Right atrium auricular region (tissue), 2 donors: ENCODE data around the gene IGSF21. TPM values are rescaled to one million over a fixed set of nuclear protein-coding genes. Genes with fewer than 3 reads are reported as not detected.
"Not testable (repeated sequence)": the region's sequence is repeated elsewhere in the genome, so short reads cannot be mapped to it uniquely, and the experiment has no call there.

Experiments used
- DNase-seq: peaks from one replicate; pipeline ENCODE4 v3.0.0-alpha.2; 2019; ENCODE audit warnings: low spot score
- H3K27ac ChIP-seq, 2 donors: fragments of 200-600 bp; sonication (generic); 1 replicate in 1 of 2; 2 replicates in 1 of 2; pipeline ENCODE4 v1.5.1; 2016 to 2019
- H3K27me3 ChIP-seq, 2 donors: fragments of 200-600 bp; sonication (generic); one replicate each; pipeline versions ENCODE4 v1.5.1 to v1.6.0; 2017 to 2019
- H3K36me3 ChIP-seq: fragments of 200-600 bp; sonication (generic); one replicate; pipeline ENCODE4 v1.5.1; 2016
- H3K4me1 ChIP-seq, 2 donors: fragments of 200-600 bp; sonication (generic); one replicate each; pipeline versions ENCODE4 v1.5.1 to v1.6.0; 2017 to 2019
- H3K4me3 ChIP-seq, 2 donors: fragments of 200-600 bp; sonication (generic); 1 replicate in 1 of 2; 2 replicates in 1 of 2; pipeline ENCODE4 v1.5.1; 2017 to 2019; ENCODE audit warnings: mild to moderate bottlenecking in 1 of 2, moderate library complexity in 1 of 2
- H3K9me3 ChIP-seq, 2 donors: fragments of 200-600 bp; sonication (generic); one replicate each; pipeline ENCODE4 v1.5.1; 2019
- total RNA-seq, 2 donors: library from RNA; depleted of rRNA; stranded (reverse); fragments of >200 nt; gene quantifications; one replicate each; pipeline ENCODE4 v1.1.0, GENCODE V29; 2016
- TF ChIP-seq, protein P1 (sequence below), 2 donors: fragments of 200-600 bp; sonication (generic); IDR thresholded peaks; one replicate each; pipeline ENCODE4 v1.5.1; 2019; ENCODE audit warnings: antibody characterized with exemption in 2 of 2

The IGSF21 gene
- total RNA-seq, 2 donors from 2014 or later = 1.8 to 6.0 TPM

DNA sequence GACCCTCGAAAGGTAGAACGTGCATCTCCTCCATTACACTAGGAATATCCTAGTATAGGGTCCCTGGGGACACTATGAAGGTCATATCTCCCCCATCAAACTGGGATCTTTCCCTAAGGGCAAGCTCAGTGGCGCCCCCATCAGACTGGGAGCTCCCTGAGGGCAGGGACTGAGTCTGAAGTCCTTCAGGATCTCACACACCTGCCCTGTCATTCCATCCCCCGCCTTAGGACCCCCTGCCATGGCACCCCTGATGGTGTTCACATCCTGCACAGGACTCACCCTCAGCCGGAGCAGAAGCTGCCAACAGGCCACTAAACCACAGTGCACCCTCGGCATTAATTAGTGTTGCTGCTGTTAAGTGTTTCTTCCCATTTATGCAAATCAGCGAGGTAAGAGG is 50.4 kb downstream of the IGSF21 start:
- Histone ChIP-seq H3K4me1 (no peaks in the 10 kb centered on the region), H3K36me3 (no peaks in the 10 kb centered on the region), H3K27me3 (no peaks in the 10 kb centered on the region), H3K27ac (no peak overlapping the region), H3K4me3 (no peak overlapping the region), H3K9me3 (no peaks in the 10 kb centered on the region)
- TF ChIP-seq, protein P1, sequence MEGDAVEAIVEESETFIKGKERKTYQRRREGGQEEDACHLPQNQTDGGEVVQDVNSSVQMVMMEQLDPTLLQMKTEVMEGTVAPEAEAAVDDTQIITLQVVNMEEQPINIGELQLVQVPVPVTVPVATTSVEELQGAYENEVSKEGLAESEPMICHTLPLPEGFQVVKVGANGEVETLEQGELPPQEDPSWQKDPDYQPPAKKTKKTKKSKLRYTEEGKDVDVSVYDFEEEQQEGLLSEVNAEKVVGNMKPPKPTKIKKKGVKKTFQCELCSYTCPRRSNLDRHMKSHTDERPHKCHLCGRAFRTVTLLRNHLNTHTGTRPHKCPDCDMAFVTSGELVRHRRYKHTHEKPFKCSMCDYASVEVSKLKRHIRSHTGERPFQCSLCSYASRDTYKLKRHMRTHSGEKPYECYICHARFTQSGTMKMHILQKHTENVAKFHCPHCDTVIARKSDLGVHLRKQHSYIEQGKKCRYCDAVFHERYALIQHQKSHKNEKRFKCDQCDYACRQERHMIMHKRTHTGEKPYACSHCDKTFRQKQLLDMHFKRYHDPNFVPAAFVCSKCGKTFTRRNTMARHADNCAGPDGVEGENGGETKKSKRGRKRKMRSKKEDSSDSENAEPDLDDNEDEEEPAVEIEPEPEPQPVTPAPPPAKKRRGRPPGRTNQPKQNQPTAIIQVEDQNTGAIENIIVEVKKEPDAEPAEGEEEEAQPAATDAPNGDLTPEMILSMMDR (IDR thresholded peaks at IDR 0.05) = no peak
- DNase-seq = no peak

DNA sequence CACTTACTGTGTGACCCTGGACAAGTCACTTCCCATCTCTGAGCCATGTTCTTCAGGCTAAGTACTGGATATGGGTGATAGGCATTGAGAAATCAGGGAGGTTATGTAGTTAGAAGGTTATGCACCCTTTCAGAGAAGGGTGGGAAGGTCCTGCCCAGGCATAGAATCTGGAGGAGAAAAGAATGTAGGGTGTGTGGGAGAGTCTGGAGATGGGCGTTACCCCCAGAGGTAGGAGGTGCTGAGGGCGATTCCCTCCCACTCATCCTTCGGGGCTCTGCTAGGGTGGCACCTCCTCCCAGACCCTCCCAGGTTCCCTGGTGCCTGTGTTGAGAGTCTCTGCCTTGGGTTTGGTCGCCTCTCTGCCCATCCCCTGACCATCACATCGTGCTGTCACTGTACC is 51.1 kb downstream of the IGSF21 start:
- Histone ChIP-seq H3K36me3 (no peaks in the 10 kb centered on the region), H3K9me3 (no peaks in the 10 kb centered on the region), H3K4me3 (no peak overlapping the region), H3K27me3 (no peaks in the 10 kb centered on the region), H3K27ac (no peak overlapping the region), H3K4me1 (no peaks in the 10 kb centered on the region)
- TF ChIP-seq, protein P1 (IDR thresholded peaks at IDR 0.05) = no peak
- DNase-seq = no peak

DNA sequence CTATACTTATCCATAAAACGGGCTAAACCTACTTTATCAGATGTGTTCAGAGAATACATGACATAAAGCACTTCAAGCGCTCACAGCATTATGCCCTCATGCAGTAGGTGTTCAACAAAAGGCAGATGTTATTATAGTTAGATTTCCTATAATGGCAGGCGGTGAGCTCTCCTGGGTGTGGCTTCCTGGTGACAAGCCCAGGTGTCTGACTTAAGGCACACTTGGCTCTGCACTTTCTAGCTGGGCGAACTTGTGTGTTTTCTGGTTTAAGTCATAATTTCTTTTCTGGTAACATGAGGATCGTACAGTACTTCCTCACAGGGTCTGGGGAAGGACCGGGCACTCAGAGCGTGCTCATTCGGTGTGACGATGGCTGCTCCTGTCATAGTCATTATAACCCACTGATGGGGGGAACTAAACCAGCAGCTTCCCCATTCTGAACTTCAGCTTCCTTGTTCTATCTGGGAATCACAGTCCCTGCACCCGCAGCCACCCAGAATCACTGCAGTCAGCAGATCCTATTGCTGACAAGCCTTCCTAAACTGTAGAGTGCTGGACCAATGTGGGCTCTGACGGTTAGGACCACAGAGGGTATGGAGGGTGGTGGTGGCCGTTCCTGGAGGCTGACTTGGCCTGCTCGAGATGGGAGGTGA is 52.8 kb downstream of the IGSF21 start:
- peak; percentile 71 for DNase-seq
- Histone ChIP-seq H3K27ac (no peak overlapping the region), H3K4me1 (no peaks in the 10 kb centered on the region), H3K36me3 (no peaks in the 10 kb centered on the region), H3K27me3 (no peaks in the 10 kb centered on the region), H3K9me3 (no peaks in the 10 kb centered on the region), H3K4me3 (no peak overlapping the region)
- TF ChIP-seq, protein P1 (IDR thresholded peaks at IDR 0.05) = no peak

DNA sequence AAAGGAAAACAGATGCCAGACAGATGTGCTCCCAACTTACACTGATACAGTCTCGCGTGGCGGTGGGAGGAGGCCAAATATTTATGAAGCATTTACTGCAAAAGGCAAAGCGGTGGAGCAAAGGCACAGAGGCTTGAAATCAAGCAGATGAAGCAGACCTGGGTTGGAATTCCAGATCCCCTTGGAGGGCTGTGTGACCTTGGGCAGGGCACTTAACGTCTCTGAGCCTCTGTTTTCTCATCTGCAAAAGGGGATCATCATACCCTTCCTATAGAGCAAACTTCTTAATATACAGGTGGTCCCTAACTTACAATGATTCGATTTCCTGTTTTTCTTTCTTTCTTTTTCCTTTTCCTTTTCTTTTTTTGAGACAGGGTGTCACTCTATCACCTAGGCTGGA is 54.1 kb downstream of the IGSF21 start:
- DNase-seq = no peak
- H3K27me3 ChIP-seq = no peaks in the 10 kb centered on the region
- no peak overlapping the region for H3K4me3 ChIP-seq
- H3K27ac ChIP-seq = no peak overlapping the region
- no peaks in the 10 kb centered on the region for H3K9me3 ChIP-seq
- H3K36me3 ChIP-seq = no peaks in the 10 kb centered on the region
- no peaks in the 10 kb centered on the region for H3K4me1 ChIP-seq
- TF ChIP-seq, protein P1 (IDR thresholded peaks at IDR 0.05) = no peak

DNA sequence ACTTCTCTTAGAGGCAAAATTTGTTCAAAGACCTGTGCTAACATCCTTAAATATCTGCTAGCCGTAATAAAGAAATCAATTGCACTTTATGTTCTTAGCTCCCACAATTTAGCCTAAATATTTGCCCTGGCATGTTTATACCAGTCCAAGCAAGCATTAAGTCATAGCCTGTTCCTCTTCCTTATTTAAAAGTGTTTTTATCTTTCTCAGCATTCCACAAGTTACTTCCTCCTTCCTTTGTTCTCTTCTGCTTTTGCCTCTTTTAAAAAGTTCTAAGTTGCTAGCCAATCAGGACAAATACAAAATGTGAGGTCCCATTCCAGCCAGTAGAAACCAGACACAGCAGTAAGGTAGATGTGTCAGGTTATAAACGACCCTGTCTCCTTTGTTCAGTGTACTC is 58.0 kb downstream of the IGSF21 start:
- H3K9me3 ChIP-seq, DNase-seq, H3K4me3 ChIP-seq, H3K4me1 ChIP-seq, H3K27ac ChIP-seq, H3K27me3 ChIP-seq, H3K36me3 ChIP-seq: not testable (repeated sequence)

DNA sequence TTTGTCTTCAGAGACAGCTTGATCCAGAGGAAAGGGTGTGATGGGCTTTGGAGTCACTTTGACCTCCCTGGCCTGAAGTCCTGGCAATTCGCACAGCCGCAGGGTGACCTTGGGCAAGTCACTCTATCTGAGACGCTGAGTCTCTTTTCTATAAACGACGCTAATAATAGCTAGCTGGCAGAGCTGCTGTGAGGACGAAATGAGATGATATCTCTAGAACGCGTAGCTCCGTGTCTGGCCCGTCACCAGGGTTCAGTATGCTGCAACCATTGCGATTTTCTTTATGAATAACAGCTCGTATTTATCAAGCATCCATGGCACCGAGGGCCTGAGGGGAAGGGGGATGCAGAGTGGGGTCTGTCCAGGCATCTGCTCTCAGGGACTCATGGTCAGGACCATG is 58.7 kb downstream of the IGSF21 start:
- Histone ChIP-seq H3K4me3 (no peak overlapping the region), H3K4me1 (no peaks in the 10 kb centered on the region), H3K27me3 (no peaks in the 10 kb centered on the region), H3K9me3 (no peaks in the 10 kb centered on the region), H3K27ac (no peak overlapping the region), H3K36me3 (no peaks in the 10 kb centered on the region)
- DNase-seq = no peak
- TF ChIP-seq, protein P1 (IDR thresholded peaks at IDR 0.05) = no peak
